Limb (tissue), 2 donors: ENCODE measurements around the gene PPID.
"Not testable (repeated sequence)": the region's sequence is repeated elsewhere in the genome, so short reads cannot be mapped to it uniquely, and the experiment has no call there.

Experiments used
- DNase-seq, 2 donors: peaks; one replicate each; pipeline ENCODE4 v3.0.0-alpha.2; 2016; ENCODE audit errors: extremely low spot score in 2 of 2

Gene PPID

GRCh38 chr4:158738866-158739265, 15.7 kb upstream of the PPID start:
- no peak for DNase-seq

DNA sequence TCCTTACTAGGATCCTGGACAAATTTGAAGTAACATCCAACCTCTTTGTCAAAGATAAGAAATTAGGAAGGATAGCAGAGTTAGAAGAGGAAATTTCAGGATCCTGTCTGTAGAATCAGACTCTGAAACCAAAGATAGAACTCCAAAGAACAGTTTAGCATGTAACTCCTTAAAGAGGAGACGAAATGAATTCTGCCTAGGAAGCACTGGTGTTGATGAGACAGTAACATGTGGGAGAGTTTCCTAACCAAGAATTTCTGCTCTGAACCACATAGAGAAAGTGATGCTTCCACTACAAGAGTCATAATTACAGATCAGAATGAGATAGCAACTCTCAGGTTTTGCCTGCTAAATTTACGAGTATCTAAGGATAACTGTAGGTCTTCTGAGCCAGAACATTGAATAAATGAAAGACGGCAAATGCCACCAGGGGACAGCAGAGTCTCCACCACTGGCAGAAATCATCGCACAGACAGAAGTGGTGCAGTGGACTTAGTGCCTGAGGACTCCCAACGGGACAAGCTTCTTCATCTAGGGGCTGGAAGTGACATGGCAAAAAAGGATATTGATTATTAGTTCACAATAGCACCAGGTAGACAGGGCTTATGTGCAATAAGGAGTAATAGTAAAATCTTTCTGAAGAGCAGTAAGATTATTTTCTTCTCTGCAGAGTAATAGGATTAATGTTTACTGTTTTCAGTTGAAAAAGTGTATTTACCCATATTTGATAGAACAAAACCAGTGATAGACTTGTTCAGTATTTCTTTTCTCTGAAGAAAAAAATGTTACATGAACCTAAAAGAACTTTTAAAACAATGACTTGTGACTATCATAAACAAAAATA, 6.7 kb upstream of the PPID start:
- DNase-seq: peak; percentile 56 to 59

DNA sequence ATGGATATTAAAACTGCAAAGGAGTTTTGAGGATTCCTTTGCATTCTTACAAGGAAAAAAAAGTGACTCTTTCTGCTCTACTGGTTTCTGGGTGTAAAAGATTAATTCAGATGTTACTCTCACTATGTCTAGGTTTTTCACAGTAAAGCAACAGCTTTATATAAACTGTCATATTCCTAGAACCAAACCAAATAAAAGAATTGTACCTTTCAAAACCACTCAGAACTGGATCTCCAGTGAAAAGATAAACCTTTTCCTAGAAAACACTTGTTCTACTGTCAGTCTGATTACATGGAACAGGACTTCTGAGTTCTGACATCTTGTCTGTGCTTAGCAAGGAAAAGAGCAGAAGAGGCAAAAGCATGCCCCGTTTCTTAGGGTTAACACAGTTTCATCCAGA, 5.0 kb upstream of the PPID start:
- no peak for DNase-seq

DNA sequence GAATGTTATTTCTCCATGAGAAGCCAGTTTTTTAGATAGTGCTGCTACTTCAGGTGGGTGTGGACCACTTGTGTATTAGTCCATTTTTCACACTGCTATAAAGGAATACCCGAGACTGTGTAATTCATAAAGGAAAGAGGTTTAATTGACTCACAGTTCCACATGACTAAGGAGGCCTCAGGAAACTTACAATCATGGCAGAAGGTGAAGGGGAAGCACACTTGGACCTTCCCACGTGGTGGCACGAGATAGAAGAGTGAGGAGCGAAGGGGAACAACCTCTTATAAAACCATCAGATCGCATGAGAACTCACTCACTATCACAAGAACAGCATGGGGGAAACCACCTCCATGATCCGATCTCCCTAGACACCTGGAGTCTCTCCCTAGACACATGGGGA, 3.4 kb upstream of the PPID start:
- DNase-seq: no peak

DNA sequence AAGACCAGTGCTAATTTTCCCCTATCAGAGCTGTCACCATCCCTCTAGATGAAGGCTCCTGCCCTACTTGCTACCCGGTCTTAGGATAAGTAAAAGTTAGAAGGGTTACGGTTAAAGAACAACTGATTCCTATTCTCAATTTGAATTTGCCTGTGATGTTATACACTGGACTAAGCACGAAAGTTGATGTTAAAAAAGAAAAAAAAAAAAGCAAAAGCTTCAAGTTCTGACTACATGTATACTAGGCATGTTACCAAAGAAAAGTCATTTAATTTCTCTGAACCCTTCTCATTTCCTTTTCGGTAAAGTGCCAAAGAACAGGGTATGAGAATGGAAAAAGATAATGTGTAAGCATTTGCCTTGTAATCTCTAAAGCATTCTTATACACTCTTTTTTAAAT, 1.4 kb upstream of the PPID start:
- no peak for DNase-seq

DNA sequence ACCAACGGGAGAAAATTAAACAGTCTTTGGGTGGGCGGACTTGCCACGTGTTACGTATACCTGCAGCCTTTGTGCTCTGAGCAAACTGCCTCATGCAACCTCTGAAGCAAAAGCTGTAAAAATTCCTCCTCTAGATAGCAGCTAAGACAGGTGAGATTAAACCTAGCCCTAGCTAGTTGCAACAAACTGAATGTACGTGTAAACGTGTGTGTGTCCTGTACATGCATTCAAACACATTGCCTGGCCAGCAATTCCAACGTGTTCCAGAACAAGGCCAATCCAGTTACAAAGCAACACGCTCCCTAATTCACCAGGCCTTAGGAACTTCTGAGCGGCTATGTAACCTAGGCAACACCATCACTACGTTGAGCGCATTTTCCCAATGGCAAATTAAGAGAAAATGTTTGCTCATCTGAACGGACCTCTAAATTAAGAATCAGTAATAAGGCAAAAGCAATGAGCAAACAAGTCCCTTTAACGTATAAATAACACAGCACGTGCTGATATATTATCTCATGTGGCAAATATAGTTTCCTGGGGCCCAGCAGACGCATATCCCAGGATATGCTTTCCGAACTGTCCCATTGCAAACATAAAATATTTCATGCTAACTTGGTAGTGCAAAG, 792 bp downstream of the PPID start:
- DNase-seq: peak; percentile 13 to 30

- no peak for DNase-seq
These were observed 1.5 kb downstream of the PPID start for GRCh38 chr4:158721680-158722079.

- DNase-seq: no peak
These were observed 7.4 kb downstream of the PPID start for GRCh38 chr4:158715802-158716201.

GRCh38 chr4:158714937-158715336, 8.3 kb downstream of the PPID start:
- DNase-seq: no peak

GRCh38 chr4:158712622-158713021, 10.6 kb downstream of the PPID start:
- DNase-seq: not testable (repeated sequence)

DNA sequence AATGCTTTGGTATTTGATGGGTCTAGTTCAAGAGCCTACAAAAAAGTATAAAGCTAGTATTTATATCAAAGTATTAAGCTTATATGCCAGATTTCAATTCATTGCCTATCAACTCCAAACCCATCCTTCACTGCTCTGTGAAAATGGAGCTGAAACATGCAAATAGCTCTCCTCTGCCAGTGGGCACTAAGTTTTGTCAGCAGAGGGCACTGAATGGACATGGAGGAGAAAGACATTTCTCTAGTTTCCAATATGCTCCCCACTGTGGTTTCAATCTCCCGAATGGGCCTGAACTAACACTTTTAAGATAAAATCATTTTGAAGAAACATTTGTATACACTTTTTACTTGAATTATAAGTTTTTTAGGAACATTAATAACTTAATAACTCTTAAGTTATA, 12.4 kb downstream of the PPID start:
- DNase-seq: no peak

DNA sequence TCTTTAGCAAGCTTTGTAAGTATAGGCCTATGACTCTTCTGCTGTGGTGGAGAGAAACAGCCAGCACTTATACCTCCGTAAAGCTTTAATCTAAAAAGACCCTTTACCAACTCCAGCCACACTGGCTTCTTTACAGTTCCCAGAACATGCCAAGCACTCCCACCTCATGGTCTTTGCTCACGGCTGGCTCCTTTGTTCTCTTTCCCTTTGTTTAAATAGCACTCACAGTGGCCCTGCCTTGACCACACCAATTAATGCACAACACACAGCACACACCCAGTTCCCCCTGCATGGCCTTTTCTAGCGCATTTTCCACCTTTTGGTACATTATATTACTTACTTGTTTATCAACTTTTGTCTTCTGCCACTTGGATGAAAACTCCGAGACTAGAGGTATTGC, 18.9 kb downstream of the PPID start:
- DNase-seq: no peak

DNA sequence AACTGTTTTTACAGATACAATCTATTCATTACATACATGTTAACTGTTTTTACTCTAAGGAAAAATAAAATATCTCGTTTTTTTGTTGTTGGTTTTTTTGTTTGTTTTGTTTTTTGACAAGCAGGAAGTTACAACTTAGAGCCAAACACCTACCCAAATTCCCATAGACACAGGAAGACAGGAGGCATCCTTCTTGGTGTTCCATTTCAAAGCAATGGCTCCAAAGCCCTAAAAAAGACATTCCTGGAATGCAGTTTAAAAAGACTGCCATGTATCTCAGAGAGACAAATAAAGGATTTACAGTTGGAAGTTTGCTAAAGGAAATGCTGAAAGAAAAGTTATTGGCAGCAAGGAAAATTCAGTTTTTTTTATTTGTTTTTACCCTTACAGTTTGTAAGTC, 34.4 kb downstream of the PPID start:
- DNase-seq: no peak

DNA sequence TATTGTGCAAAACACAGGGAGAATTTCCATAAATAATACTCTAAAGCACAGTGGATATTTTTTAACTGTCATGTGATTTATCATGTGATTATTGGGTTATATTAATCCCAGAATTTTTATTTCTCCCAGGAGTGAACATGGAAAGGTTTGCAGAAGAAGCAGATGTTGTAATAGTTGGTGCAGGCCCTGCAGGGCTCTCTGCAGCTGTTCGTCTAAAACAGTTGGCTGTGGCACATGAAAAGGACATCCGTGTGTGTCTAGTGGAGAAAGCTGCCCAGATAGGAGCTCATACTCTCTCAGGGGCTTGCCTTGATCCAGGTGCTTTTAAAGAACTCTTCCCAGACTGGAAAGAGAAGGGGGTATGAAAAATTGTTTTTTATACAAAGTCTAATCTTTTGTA, 41.1 kb downstream of the PPID start:
- DNase-seq: peak in 1 of 2 donors; percentile 7

DNA sequence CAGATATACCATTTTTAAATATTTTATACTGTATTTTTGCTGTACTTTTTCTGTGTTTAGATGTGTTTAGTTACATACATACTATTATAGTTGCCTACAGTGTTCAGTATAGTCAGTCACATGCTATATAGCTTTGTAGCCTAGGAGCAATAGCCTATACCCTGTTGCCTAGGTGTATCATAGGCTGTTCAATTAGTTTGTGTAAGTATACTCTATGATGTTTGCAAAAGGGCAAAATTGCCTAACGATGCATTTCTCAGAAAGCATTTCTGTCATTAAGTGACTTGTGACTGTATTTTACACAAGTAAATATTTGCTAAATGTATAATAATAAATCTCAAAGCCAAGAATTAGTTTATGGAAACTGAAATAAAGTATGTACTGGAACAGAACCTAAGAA, 41.6 kb downstream of the PPID start:
- no peak for DNase-seq

DNA sequence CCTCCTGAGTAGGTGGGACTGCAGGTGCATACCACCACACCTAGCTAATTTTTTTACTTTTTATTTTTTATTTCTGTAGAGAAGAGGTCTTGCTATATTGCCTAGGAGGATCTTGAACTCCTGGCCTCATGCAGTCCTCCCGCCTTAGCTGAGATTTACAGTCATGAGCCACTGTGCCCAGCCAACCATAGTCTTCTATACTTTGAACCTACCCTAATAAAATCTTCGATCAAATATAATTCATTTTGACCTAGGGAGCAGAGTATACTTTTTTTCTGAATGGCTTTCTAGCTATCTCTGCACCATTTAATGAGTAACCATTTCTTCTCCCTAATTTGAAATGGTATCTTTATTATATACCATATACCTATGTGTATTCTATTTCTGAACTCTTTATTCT, 44.4 kb downstream of the PPID start:
- DNase-seq: no peak

GRCh38 chr4:158676076-158676475, 47.1 kb downstream of the PPID start:
- DNase-seq: no peak

- no peak for DNase-seq
These were observed 49.6 kb downstream of the PPID start for GRCh38 chr4:158673633-158674032.

- peak; percentile 99 for DNase-seq
These were observed 51.0 kb downstream of the PPID start, which contains the start of gene ETFDH for GRCh38 chr4:158671915-158672806. ETFDH (plus strand) TSS chr4:158672296; CDS start chr4:158672457, 161 bp downstream.

DNA sequence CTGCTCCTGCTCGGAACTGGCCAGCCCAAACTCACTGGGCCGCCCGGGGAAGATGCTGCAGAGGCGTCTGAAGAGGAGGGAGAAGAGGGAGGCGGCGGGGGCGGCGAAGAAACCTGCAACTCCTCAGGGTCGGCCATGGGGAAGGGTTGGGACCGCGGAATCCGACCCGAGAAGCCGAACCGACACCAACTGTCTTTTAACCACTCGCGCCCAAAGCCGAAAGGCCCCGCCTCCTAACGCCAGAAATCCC, 51.6 kb downstream of the PPID start, which contains the start of gene C4orf46:
C4orf46 (minus strand) TSS at position 223 of the 250 bp plus-strand sequence; CDS start at position 137, 86 bp downstream.
- DNase-seq: no peak

DNA sequence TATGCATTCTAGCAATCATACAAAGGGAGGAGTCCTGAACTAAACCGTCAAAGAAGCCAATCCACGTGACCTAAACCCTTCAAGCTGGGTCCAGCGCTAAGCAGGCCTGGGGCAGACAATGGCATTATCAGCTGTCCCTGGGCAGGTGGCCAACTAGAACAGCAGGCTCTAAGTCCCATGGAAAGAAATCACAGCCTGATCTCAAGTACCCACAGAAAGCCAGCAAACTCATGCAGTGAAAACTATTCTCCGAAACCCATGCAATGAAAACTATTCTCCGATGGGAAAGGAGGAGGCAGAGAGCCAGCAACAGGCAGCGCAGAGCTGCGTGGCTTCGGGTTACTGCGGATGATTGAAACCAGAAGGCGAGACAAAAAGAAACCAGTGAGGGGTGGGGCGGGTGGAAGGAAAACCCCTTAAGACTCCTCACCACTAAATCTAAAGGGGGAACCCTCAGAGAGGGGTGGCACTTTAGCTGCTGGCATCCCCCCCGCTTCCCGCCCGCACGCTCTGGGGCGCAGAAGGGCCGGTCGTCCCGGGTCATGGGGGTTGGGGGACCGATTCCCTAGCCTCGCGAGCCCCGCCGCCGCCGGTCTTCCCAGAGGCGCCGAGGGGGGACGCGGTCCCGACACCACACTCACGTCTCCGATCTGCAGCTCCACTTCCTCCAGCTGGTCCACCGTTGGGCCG, 52.1 kb downstream of the PPID start:
- peak; percentile 83 for DNase-seq

GRCh38 chr4:158669310-158669709, 53.9 kb downstream of the PPID start:
- DNase-seq: no peak
